GM12874 (cell line): ENCODE data around the gene UBE3D.

Experiments used
- TF ChIP-seq, protein P1 (sequence below): IDR thresholded peaks from 2 replicates; pipeline ENCODE4 v1.5.1; 2011; ENCODE audit warnings: low read depth, mild to moderate bottlenecking, control low read depth, low read length, moderate library complexity; ENCODE audit not compliant: insufficient read depth

UBE3D gene

DNA sequence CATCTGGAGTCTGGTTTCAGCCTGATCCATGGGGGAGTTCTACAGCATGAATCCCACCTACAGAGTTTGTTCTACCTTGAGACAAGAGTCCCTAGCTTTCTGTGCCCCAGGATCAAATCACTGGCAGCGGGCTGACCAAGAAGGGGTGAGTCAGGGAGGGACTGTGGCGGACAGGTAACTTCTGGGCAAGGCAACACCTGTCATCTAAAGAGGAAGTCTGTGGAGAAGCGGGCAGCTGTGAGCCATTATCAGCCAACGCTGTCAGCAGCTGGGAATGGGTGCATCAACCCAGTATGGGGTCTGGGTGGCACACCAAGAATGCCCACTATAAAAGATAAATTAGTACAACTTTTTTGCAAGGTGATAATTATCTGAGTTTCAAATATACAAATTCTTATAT lies 45.9 kb downstream of the UBE3D start:
- TF ChIP-seq, protein P1, sequence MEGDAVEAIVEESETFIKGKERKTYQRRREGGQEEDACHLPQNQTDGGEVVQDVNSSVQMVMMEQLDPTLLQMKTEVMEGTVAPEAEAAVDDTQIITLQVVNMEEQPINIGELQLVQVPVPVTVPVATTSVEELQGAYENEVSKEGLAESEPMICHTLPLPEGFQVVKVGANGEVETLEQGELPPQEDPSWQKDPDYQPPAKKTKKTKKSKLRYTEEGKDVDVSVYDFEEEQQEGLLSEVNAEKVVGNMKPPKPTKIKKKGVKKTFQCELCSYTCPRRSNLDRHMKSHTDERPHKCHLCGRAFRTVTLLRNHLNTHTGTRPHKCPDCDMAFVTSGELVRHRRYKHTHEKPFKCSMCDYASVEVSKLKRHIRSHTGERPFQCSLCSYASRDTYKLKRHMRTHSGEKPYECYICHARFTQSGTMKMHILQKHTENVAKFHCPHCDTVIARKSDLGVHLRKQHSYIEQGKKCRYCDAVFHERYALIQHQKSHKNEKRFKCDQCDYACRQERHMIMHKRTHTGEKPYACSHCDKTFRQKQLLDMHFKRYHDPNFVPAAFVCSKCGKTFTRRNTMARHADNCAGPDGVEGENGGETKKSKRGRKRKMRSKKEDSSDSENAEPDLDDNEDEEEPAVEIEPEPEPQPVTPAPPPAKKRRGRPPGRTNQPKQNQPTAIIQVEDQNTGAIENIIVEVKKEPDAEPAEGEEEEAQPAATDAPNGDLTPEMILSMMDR, result no peak

DNA sequence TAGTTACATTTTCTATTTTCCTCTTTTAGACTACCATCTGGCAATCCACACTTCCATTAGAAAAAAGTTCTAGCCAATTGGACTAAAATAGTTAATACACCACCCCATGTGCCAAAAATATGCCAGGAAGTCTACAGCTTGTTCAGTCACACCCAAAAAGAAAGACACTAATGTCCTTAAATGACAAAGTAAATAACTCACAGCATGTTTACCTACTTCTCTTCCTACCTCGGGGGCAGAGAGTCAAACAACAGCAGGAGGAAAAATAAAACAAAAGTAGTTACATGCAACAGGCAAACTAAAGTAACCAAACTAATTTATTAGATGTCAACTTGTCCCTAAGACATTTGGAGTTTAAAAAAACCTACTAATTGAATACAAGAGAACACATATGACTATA lies 57.0 kb downstream of the UBE3D start:
- TF ChIP-seq, protein P1, result no peak

DNA sequence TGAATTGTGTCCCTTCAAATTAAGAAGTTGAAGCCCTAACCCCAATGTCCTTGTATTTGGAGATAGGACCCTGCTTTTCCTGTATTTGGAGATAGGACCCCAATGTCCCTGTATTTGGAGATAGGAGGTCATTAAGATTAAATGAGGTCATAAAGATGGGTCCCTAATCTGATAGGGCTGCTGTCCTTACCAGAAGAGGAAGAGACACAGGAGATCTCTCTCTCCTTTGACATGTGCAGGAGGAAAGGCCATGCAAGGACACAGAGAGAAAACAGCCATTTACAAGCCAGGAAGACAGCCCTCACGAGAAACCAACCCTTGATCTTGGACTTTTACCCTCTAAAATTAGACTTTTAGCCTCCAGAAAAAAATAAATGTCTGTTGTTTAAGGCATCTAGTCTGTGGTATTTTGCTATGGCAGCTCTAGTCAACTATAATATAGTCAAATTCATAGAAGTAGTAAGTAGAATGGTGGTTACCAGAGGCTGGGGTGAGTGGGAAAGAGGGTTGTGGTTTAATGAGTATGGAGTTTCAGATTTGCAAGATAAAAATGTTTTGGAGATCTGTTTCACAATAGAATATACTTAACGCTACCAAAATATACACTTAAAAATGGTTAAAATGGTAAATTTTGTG lies 59.3 kb downstream of the UBE3D start:
- TF ChIP-seq, protein P1, result no peak

DNA sequence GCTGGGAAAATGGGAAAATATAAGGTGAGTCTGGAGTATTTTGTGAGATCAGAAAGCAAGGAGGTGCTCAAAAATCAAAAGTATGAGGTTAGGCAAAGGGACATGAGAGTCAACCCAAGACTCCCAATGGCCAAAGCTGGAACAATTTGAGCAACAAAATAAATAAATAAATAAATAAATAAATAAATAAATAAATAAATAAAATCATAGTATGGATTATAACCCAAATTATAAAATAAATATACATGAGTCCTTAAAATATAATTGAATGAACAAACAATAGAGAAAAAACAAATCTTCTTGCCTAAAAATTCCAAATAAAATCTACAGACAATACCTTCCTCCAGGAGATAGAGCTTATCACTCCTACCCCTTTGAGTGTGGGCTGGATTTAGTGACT lies 69.5 kb downstream of the UBE3D start:
- TF ChIP-seq, protein P1, result no peak

DNA sequence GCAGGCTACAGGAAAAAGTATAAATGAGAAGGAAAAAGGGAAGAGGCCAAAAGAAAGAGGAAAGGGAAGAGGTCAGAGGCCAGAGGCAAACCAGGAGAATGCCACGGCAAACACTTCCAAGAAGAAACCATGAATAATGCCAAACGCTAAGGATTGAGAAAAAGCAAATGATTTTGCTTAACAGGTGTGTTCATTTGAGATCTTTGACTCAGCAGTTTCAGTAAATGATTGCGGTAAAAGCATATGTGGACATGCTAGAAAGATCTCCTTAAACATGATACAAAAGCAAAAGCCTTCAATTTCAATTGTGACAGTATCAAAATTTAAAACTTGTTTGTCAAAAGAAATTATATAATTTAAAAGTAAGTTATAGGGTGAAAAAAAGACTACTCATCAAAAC lies 70.6 kb downstream of the UBE3D start:
- TF ChIP-seq, protein P1, result no peak

DNA sequence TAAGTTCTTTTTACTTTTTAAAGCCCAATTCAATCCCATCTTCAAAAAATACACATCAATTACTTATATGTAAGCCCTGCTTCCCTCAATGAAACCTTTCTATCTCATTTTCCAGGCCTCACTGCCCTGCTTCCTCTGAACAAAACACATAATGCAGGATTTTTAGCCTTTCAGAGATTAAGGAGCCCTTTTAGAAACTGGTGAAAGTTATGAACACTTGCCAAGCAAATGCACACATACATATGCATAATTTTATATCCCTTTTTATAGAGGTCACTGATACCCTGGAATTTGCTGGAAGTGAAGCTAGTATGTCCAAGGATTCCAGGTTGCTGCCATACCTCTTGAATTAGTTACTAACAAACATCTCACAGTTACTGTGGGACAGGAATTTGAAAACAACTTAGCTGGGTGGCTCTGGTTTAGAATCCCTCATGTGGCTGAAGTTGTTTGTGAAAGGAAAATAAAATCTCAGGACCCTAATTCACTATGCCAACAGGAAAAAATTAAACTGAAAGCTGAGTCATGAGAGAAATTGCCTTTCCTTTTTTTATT lies 75.8 kb downstream of the UBE3D start:
- TF ChIP-seq, protein P1, result no peak

DNA sequence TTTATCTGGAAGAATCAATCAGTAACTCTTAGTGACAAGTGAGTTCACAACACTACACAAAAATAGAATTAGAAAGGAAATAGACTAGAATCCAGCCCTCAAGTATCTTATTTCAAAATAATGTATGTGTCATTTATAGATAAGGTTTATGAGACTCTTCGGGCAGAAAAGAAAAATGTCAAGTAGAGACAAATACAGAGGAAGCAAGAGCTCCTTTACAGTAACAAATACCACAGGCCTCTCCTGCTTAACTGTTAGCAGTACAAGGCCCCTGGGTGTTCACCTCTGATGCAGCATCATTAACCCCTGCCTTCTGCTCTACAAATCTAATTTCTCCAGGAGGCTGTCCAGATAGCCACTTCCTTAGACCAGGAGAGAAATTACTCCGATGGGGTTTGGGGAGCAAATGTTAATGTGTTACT lies 76.7 kb downstream of the UBE3D start:
- TF ChIP-seq, protein P1, result no peak
